ENCODE data around the gene ZGRF1. TPM values are rescaled to one million over a fixed set of nuclear protein-coding genes. Genes with fewer than 3 reads are reported as not detected.

Gene ZGRF1
- total and polyA plus RNA-seq, 9 of the 15 experiments (the other 6 are each of a cell fraction or from before 2014, with no cell fraction given) = 8.8 to 35.2 (median 22.0) TPM

- 0 out of 2 replicates have a peak, but pooled peaks have one; percentile 18 for TF ChIP-seq TOE1 (IDR thresholded peaks at IDR 0.05; ENCODE audit: borderline replicate concordance)
- TF ChIP-seq TOE1 (CRISPR knock-in tag; IDR thresholded peaks at IDR 0.05; ENCODE audit: borderline replicate concordance, low read depth) = no peak
- peak; percentile 31; the same call in 1 of the 2 replicates for TF ChIP-seq ZNF583 (CRISPR knock-in tag; IDR thresholded peaks at IDR 0.05)
- no peak for TF ChIP-seq ARID2 (IDR thresholded peaks at IDR 0.05)
- peak; percentile 91; the same call in 1 of the 2 replicates for TF ChIP-seq TGIF2 (CRISPR knock-in tag; IDR thresholded peaks at IDR 0.05)
- TF ChIP-seq SMAD1 (IDR thresholded peaks at IDR 0.05; ENCODE audit: low read depth, low read length, partially characterized antibody) = peak; percentile 19
- TF ChIP-seq HDAC2 (IDR thresholded peaks at IDR 0.05) = peak; percentile 59
- TF ChIP-seq CREM (IDR thresholded peaks at IDR 0.05; ENCODE audit: low read depth) = peak; percentile 98
- no peak for TF ChIP-seq ZNF696 (CRISPR knock-in tag; conservative IDR thresholded peaks at IDR 0.05)
- TF ChIP-seq BHLHE40 (IDR thresholded peaks at IDR 0.05; ENCODE audit: low read length) = peak; percentile 24; the same call in 1 of the 2 replicates
- TF ChIP-seq MEF2A (IDR thresholded peaks at IDR 0.05; ENCODE audit: control insufficient read depth, low read depth, low read length) = no peak
- peak; percentile 61; the same call in 1 of the 2 replicates for TF ChIP-seq BRD4 (IDR thresholded peaks at IDR 0.05)
- peak; percentile 49; the same call in 1 of the 2 replicates for TF ChIP-seq SPI1 (IDR thresholded peaks at IDR 0.05; ENCODE audit: borderline replicate concordance, low read depth, low read length)
- TF ChIP-seq PHF20 (IDR thresholded peaks at IDR 0.05; ENCODE audit: partially characterized antibody) = peak; percentile 87
- TF ChIP-seq CTCFL (IDR thresholded peaks at IDR 0.05; ENCODE audit: borderline replicate concordance, insufficient read depth, low read depth, low read length, poor library complexity, severe bottlenecking) = peak; percentile 11
- TF ChIP-seq SIN3B (IDR thresholded peaks at IDR 0.05; ENCODE audit: low read depth) = peak; percentile 88
- TF ChIP-seq CHCHD3 (CRISPR knock-in tag; IDR thresholded peaks at IDR 0.05) = no peak
- TF ChIP-seq ZBTB26 (CRISPR knock-in tag; IDR thresholded peaks at IDR 0.05) = 0 out of 2 replicates have a peak, but pooled peaks have one; percentile 33
- TF ChIP-seq CREB1 (IDR thresholded peaks at IDR 0.05) = peak; percentile 98
- peak; percentile 98 for TF ChIP-seq CREB1 (CRISPR knock-in tag; IDR thresholded peaks at IDR 0.05)
- peak; percentile 31 for TF ChIP-seq TEAD4 (IDR thresholded peaks at IDR 0.05; ENCODE audit: low read length)
- no peak for TF ChIP-seq TEAD4 (CRISPR knock-in tag; IDR thresholded peaks at IDR 0.05; ENCODE audit: borderline replicate concordance)
- peak; percentile 89 for TF ChIP-seq CEBPB (tag; IDR thresholded peaks at IDR 0.05)
Measured at GRCh38 chr4:112636688-112637551, at the start of gene ZGRF1, which contains the start of gene LARP7 (continued).
